ENCODE measurements around the gene IL19.

GRCh38 chr1:206841609-206842323 is 71.2 kb downstream of the IL19 start:
- TF ChIP-seq ZXDC (CRISPR knock-in tag; IDR thresholded peaks at IDR 0.05) (no peak), EZH2 (conservative IDR thresholded peaks at IDR 0.05; ENCODE audit: low read depth, low read length) (no peak)
- TF ChIP-seq, protein P1, sequence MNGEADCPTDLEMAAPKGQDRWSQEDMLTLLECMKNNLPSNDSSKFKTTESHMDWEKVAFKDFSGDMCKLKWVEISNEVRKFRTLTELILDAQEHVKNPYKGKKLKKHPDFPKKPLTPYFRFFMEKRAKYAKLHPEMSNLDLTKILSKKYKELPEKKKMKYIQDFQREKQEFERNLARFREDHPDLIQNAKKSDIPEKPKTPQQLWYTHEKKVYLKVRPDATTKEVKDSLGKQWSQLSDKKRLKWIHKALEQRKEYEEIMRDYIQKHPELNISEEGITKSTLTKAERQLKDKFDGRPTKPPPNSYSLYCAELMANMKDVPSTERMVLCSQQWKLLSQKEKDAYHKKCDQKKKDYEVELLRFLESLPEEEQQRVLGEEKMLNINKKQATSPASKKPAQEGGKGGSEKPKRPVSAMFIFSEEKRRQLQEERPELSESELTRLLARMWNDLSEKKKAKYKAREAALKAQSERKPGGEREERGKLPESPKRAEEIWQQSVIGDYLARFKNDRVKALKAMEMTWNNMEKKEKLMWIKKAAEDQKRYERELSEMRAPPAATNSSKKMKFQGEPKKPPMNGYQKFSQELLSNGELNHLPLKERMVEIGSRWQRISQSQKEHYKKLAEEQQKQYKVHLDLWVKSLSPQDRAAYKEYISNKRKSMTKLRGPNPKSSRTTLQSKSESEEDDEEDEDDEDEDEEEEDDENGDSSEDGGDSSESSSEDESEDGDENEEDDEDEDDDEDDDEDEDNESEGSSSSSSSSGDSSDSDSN (CRISPR knock-in tag; IDR thresholded peaks at IDR 0.05): no peak
- TF ChIP-seq, protein P2, sequence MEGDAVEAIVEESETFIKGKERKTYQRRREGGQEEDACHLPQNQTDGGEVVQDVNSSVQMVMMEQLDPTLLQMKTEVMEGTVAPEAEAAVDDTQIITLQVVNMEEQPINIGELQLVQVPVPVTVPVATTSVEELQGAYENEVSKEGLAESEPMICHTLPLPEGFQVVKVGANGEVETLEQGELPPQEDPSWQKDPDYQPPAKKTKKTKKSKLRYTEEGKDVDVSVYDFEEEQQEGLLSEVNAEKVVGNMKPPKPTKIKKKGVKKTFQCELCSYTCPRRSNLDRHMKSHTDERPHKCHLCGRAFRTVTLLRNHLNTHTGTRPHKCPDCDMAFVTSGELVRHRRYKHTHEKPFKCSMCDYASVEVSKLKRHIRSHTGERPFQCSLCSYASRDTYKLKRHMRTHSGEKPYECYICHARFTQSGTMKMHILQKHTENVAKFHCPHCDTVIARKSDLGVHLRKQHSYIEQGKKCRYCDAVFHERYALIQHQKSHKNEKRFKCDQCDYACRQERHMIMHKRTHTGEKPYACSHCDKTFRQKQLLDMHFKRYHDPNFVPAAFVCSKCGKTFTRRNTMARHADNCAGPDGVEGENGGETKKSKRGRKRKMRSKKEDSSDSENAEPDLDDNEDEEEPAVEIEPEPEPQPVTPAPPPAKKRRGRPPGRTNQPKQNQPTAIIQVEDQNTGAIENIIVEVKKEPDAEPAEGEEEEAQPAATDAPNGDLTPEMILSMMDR (CRISPR knock-in tag; IDR thresholded peaks at IDR 0.05): no peak
